ENCODE data around the gene NAA25.

DNA sequence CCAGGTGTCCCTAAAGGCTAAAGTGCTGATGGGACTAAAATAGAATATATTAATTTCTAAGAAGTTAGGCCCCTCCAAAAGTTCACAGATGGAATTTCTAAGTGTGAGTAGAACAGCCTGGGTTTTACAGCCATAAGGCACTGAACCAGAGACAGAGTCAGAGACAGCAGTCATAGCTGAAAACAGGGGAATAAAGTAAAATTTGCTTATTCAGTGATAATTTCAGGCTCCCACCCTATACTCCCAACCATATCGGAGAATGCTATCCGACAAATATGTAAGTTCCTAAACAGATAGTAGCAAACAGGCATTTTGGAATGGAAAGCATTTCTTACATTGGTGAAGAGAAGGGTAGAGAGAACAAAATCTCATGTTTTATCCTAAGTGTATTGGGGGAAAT, 45.3 kb downstream of the NAA25 start:
- TF ChIP-seq, protein P1, sequence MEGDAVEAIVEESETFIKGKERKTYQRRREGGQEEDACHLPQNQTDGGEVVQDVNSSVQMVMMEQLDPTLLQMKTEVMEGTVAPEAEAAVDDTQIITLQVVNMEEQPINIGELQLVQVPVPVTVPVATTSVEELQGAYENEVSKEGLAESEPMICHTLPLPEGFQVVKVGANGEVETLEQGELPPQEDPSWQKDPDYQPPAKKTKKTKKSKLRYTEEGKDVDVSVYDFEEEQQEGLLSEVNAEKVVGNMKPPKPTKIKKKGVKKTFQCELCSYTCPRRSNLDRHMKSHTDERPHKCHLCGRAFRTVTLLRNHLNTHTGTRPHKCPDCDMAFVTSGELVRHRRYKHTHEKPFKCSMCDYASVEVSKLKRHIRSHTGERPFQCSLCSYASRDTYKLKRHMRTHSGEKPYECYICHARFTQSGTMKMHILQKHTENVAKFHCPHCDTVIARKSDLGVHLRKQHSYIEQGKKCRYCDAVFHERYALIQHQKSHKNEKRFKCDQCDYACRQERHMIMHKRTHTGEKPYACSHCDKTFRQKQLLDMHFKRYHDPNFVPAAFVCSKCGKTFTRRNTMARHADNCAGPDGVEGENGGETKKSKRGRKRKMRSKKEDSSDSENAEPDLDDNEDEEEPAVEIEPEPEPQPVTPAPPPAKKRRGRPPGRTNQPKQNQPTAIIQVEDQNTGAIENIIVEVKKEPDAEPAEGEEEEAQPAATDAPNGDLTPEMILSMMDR (IDR thresholded peaks at IDR 0.05 in 2 of 3, conservative IDR thresholded peaks at IDR 0.05 in 1 of 3; ENCODE audit: insufficient read depth in 2 of 3, low read depth in 1 of 3, low read length in 3 of 3), result no peak
- TF ChIP-seq ESRRB (CRISPR knock-in tag; IDR thresholded peaks at IDR 0.05; ENCODE audit: borderline replicate concordance) (no peak), POLR2AphosphoS2 (IDR thresholded peaks at IDR 0.05; ENCODE audit: low read length) (no peak)
